ENCODE results near the gene EMCN. TPM values are rescaled to one million over a fixed set of nuclear protein-coding genes. Genes with fewer than 3 reads are reported as not detected.
A peak's percentile ranks its signal among the peaks of the same experiment; 100 is the strongest.

Gene EMCN
- total RNA-seq, 1 donor from 2014 or later: not detected

- Mint-ChIP-seq H3K9me3 (peaks cover 12% of the 10 kb centered on the region), H3K4me3 (no peak overlapping the region), H3K4me1 (no peaks in the 10 kb centered on the region), H3K36me3 (no peaks in the 10 kb centered on the region), H3K27ac (no peak overlapping the region), H3K27me3 (ENCODE audit: insufficient read depth, low read depth) (no peaks in the 10 kb centered on the region)
- Histone ChIP-seq H4K20me1 (ENCODE audit: low read depth) (no peaks in the 10 kb centered on the region), H3K36me3 (no peaks in the 10 kb centered on the region), H3K9me3 (ENCODE audit: low read depth) (no peaks in the 10 kb centered on the region), H3F3A (ENCODE audit: low read depth) (no peaks in the 10 kb centered on the region), H3K4me3 (no peak overlapping the region), H3K9ac (no peak overlapping the region), H3K79me2 (ENCODE audit: low read depth) (no peaks in the 10 kb centered on the region), H3K4me2 (no peak overlapping the region), H2AFZ (replicated peaks) (no peak overlapping the region), H3K27ac (no peak overlapping the region), H3K4me1 (no peaks in the 10 kb centered on the region), H3K27me3 (no peaks in the 10 kb centered on the region)
- no peak for DNase-seq (ENCODE audit: low spot score)
- TF ChIP-seq CTCF (IDR thresholded peaks at IDR 0.05): no peak
- no peak for TF ChIP-seq EZH2 (IDR thresholded peaks at IDR 0.05)
Observed at GRCh38 chr4:100525686-100526085, 7.9 kb upstream of the EMCN start.

DNA sequence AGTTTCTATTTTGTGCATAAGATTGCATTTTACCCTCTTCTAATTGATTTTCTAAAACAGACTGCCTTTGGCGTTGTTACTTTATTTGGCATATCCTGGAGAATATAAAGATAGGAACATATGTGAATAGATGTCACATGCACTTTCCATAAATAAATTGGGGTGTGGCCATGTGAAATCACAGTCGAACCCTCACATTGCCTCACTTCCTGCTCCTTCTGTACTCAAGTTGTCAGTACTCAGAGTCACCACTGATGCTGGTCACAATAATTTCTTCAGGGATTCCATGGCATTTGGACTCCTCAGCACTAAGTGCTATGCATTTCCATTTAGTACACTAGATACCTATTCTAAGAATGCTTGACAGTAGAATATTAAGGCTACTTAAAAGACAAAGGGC lies 1.4 kb upstream of the EMCN start:
- Mint-ChIP-seq H3K9me3 (no peaks in the 10 kb centered on the region), H3K4me3 (no peak overlapping the region), H3K36me3 (no peaks in the 10 kb centered on the region), H3K27ac (no peak overlapping the region), H3K27me3 (ENCODE audit: insufficient read depth, low read depth) (no peaks in the 10 kb centered on the region), H3K4me1 (no peaks in the 10 kb centered on the region)
- Histone ChIP-seq H3K4me1 (peaks cover 15% of the 10 kb centered on the region), H3K9me3 (ENCODE audit: low read depth) (no peaks in the 10 kb centered on the region), H2AFZ (replicated peaks) (no peak overlapping the region), H3K27ac (no peak overlapping the region), H3K79me2 (ENCODE audit: low read depth) (no peaks in the 10 kb centered on the region), H3K27me3 (no peaks in the 10 kb centered on the region), H3F3A (ENCODE audit: low read depth) (no peaks in the 10 kb centered on the region), H3K4me3 (no peak overlapping the region), H3K4me2 (no peak overlapping the region), H4K20me1 (ENCODE audit: low read depth) (no peaks in the 10 kb centered on the region), H3K36me3 (no peaks in the 10 kb centered on the region), H3K9ac (no peak overlapping the region)
- TF ChIP-seq EZH2 (IDR thresholded peaks at IDR 0.05) (no peak), CTCF (IDR thresholded peaks at IDR 0.05) (no peak), EZH2phosphoT487 (IDR thresholded peaks at IDR 0.05) (no peak)
- DNase-seq (ENCODE audit: low spot score): no peak

DNA sequence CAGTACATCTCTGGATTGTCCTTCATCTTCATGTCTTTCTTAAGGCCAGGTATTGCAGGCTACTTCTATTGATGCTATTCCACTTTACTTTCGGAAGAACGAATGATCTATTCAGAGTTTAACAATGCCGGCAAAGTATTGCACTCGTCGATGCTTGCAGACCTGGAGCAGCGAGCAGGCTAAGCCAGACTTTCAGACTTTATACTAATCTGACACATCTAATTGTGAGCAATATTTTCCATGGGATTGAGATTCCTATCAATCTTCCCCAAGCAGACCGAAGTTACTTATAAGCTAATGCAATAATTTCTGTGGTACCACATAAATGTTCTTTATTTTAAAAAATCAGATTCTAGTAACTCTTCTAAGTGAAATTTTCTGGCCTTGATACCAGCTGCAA lies 1.6 kb downstream of the EMCN start:
- Mint-ChIP-seq H3K9me3 (no peaks in the 10 kb centered on the region), H3K4me3 (no peak overlapping the region), H3K4me1 (peaks cover 8% of the 10 kb centered on the region), H3K36me3 (no peaks in the 10 kb centered on the region), H3K27ac (no peak overlapping the region), H3K27me3 (ENCODE audit: insufficient read depth, low read depth) (no peaks in the 10 kb centered on the region)
- no peaks in the 10 kb centered on the region for H3F3A ChIP-seq (ENCODE audit: low read depth)
- H3K27me3 ChIP-seq: no peaks in the 10 kb centered on the region
- H3K9ac ChIP-seq: no peak overlapping the region
- H3K4me1 ChIP-seq: peaks cover 15% of the 10 kb centered on the region
- no peaks in the 10 kb centered on the region for H3K79me2 ChIP-seq (ENCODE audit: low read depth)
- no peaks in the 10 kb centered on the region for H3K36me3 ChIP-seq
- no peaks in the 10 kb centered on the region for H4K20me1 ChIP-seq (ENCODE audit: low read depth)
- DNase-seq (ENCODE audit: low spot score): no peak
- H3K27ac ChIP-seq: no peak overlapping the region
- no peaks in the 10 kb centered on the region for H3K9me3 ChIP-seq (ENCODE audit: low read depth)
- TF ChIP-seq CTCF (IDR thresholded peaks at IDR 0.05): no peak
- no peak for TF ChIP-seq EZH2 (IDR thresholded peaks at IDR 0.05)
- TF ChIP-seq EZH2phosphoT487 (IDR thresholded peaks at IDR 0.05): no peak
- no peak overlapping the region for H3K4me2 ChIP-seq
- peak overlapping the region; percentile 3 for H2AFZ ChIP-seq (replicated peaks)
- H3K4me3 ChIP-seq: no peak overlapping the region

DNA sequence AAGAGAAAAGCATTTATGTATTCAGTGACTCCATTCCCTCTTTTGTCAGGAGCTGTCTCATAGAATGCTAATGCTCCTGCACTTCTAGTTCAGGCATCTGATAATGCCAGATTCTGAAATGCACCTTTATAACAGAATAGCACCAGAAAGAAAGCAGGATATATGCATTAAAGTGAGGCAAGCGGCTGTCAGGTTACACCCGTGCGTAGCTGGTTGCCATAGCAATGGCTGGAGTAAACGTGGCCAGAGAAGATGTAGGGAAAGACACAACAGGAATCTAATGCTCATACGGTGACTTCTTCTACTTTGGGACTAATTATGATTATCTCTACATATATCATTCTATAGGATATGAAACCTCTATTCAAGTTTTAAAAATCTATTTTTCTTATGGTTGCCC lies 5.9 kb downstream of the EMCN start:
- Histone ChIP-seq H3F3A (ENCODE audit: low read depth) (no peaks in the 10 kb centered on the region), H4K20me1 (ENCODE audit: low read depth) (no peaks in the 10 kb centered on the region), H3K9me3 (ENCODE audit: low read depth) (no peaks in the 10 kb centered on the region), H3K4me1 (peaks cover 10% of the 10 kb centered on the region), H3K79me2 (ENCODE audit: low read depth) (no peaks in the 10 kb centered on the region), H3K36me3 (no peaks in the 10 kb centered on the region), H3K27ac (no peak overlapping the region), H2AFZ (replicated peaks) (no peak overlapping the region), H3K4me2 (no peak overlapping the region), H3K27me3 (no peaks in the 10 kb centered on the region), H3K4me3 (no peak overlapping the region), H3K9ac (no peak overlapping the region)
- peaks cover 2% of the 10 kb centered on the region for H3K27me3 Mint-ChIP-seq (ENCODE audit: insufficient read depth, low read depth)
- no peak overlapping the region for H3K4me3 Mint-ChIP-seq
- no peak for TF ChIP-seq EZH2 (IDR thresholded peaks at IDR 0.05)
- no peak for TF ChIP-seq EZH2phosphoT487 (IDR thresholded peaks at IDR 0.05)
- no peak for TF ChIP-seq CTCF (IDR thresholded peaks at IDR 0.05)
- no peaks in the 10 kb centered on the region for H3K36me3 Mint-ChIP-seq
- DNase-seq (ENCODE audit: low spot score): no peak
- peaks cover 18% of the 10 kb centered on the region for H3K4me1 Mint-ChIP-seq
- no peak overlapping the region for H3K27ac Mint-ChIP-seq
- no peaks in the 10 kb centered on the region for H3K9me3 Mint-ChIP-seq

Data from neural progenitor cell (in vitro differentiated cells).